ENCODE results near the gene PTPRT.

The PTPRT gene

GRCh38 chr20:42974347-42974746 lies 215.4 kb downstream of the PTPRT start:
- DNase-seq (ENCODE audit: low spot score) = no peak

GRCh38 chr20:42972591-42972990 lies 217.1 kb downstream of the PTPRT start:
- DNase-seq (ENCODE audit: low spot score) = no peak

GRCh38 chr20:42968746-42969145 lies 221.0 kb downstream of the PTPRT start:
- DNase-seq (ENCODE audit: low spot score) = no peak

GRCh38 chr20:42963796-42964195 lies 225.9 kb downstream of the PTPRT start:
- no peak for DNase-seq (ENCODE audit: low spot score)

- no peak for DNase-seq (ENCODE audit: low spot score)
Measured at GRCh38 chr20:42961771-42962170, 227.9 kb downstream of the PTPRT start.

- DNase-seq (ENCODE audit: low spot score) = no peak
Measured at GRCh38 chr20:42959996-42960395, 229.7 kb downstream of the PTPRT start.

- no peak for DNase-seq (ENCODE audit: low spot score)
Measured at GRCh38 chr20:42958367-42959069, 231.2 kb downstream of the PTPRT start.

GRCh38 chr20:42957704-42958095 lies 232.0 kb downstream of the PTPRT start:
- no peak for DNase-seq (ENCODE audit: low spot score)

- DNase-seq (ENCODE audit: low spot score) = no peak
Measured at GRCh38 chr20:42957018-42957703, 232.5 kb downstream of the PTPRT start.

GRCh38 chr20:42955713-42956112 lies 234.0 kb downstream of the PTPRT start:
- DNase-seq (ENCODE audit: low spot score) = no peak

GRCh38 chr20:42954951-42955350 lies 234.8 kb downstream of the PTPRT start:
- DNase-seq (ENCODE audit: low spot score) = no peak

- no peak for DNase-seq (ENCODE audit: low spot score)
Measured at GRCh38 chr20:42949950-42950349, 239.8 kb downstream of the PTPRT start.

GRCh38 chr20:42945234-42945994 lies 244.3 kb downstream of the PTPRT start:
- DNase-seq (ENCODE audit: low spot score) = no peak

- no peak for DNase-seq (ENCODE audit: low spot score)
Measured at GRCh38 chr20:42941629-42942028, 248.1 kb downstream of the PTPRT start.

- no peak for DNase-seq (ENCODE audit: low spot score)
Measured at GRCh38 chr20:42938441-42939205, 251.1 kb downstream of the PTPRT start.

- DNase-seq (ENCODE audit: low spot score) = no peak
Measured at GRCh38 chr20:42936482-42936881, 253.2 kb downstream of the PTPRT start.

- no peak for DNase-seq (ENCODE audit: low spot score)
Measured at GRCh38 chr20:42924215-42924614, 265.5 kb downstream of the PTPRT start.

GRCh38 chr20:42923348-42923918 lies 266.3 kb downstream of the PTPRT start:
- DNase-seq (ENCODE audit: low spot score) = no peak

GRCh38 chr20:42920776-42921175 lies 268.9 kb downstream of the PTPRT start:
- no peak for DNase-seq (ENCODE audit: low spot score)

GRCh38 chr20:42919316-42919715 lies 270.4 kb downstream of the PTPRT start:
- DNase-seq (ENCODE audit: low spot score) = no peak

- no peak for DNase-seq (ENCODE audit: low spot score)
Measured at GRCh38 chr20:42915081-42915480, 274.6 kb downstream of the PTPRT start.

GRCh38 chr20:42914302-42914701 lies 275.4 kb downstream of the PTPRT start:
- no peak for DNase-seq (ENCODE audit: low spot score)

All from AG08395 (cell line).